Measurements from ENCODE around the gene TCF3. TPM values are rescaled to one million over a fixed set of nuclear protein-coding genes. Genes with fewer than 3 reads are reported as not detected.
"Not testable (repeated sequence)": the region's sequence is repeated elsewhere in the genome, so short reads cannot be mapped to it uniquely, and the experiment has no call there.

The TCF3 gene
- total and polyA plus RNA-seq, 10 of the 15 experiments (the other 5 are each of a cell fraction or from before 2014, with no cell fraction given), result 6.7 to 282 (median 70.7) TPM

- TF ChIP-seq SUZ12 (IDR thresholded peaks at IDR 0.05; ENCODE audit: unreplicated experiment) (no peak), ZBED1 (IDR thresholded peaks at IDR 0.05; ENCODE audit: borderline replicate concordance) (no peak), ZNF217 (IDR thresholded peaks at IDR 0.05) (no peak), EZH2 (IDR thresholded peaks at IDR 0.05; ENCODE audit: borderline replicate concordance, control insufficient read depth, low read depth, low read length) (no peak), USF1 (IDR thresholded peaks at IDR 0.05; ENCODE audit: borderline replicate concordance, extremely low read length, insufficient read depth, low read depth, low read length) (no peak), ZSCAN29 (IDR thresholded peaks at IDR 0.05) (no peak), TAF1 (IDR thresholded peaks at IDR 0.05; ENCODE audit: borderline replicate concordance, low read depth, low read length) (no peak), YY1 (IDR thresholded peaks at IDR 0.05; ENCODE audit: low read depth, low read length) (no peak)
These were observed 38.4 kb upstream of the TCF3 start (continued) for GRCh38 chr19:1690699-1691307.

GRCh38 chr19:1685785-1686184 lies 33.4 kb upstream of the TCF3 start:
- SMC1A ChIA-PET (ENCODE audit: uncharacterized antibody, unreplicated experiment); H4K20me1 ChIP-seq (ENCODE audit: control insufficient read depth, insufficient read depth); intact Hi-C loops (cut with micrococcal nuclease; ENCODE audit: unreplicated experiment); H3K27ac ChIP-seq (ENCODE audit: control insufficient read depth, insufficient read depth); BruUV-seq (replicated peaks); in situ Hi-C loops (cut with MboI); H3K4me3 ChIP-seq; CTCF ChIA-PET; H3K9me3 ChIP-seq (replicated peaks; ENCODE audit: control insufficient read depth, insufficient read depth, low read length); ATAC-seq; H3K79me2 ChIP-seq (ENCODE audit: control insufficient read depth, insufficient read depth, low read length); DNase-seq (ENCODE audit: low read depth, low spot score); H2AFZ ChIP-seq (ENCODE audit: control insufficient read depth, low read depth, low read length); H3K9ac ChIP-seq (ENCODE audit: control insufficient read depth, insufficient read depth, low read length); H3K4me2 ChIP-seq (ENCODE audit: control insufficient read depth, insufficient read depth); RAD21 ChIA-PET (ENCODE audit: unreplicated experiment); POLR2A ChIA-PET; H3K27me3 ChIP-seq (replicated peaks in 1 of 2; ENCODE audit: control insufficient read depth in 2 of 2, insufficient read depth in 2 of 2, low read length in 1 of 2); H3K4me1 ChIP-seq (ENCODE audit: control insufficient read depth, insufficient read depth, low read length); FAIRE-seq; H3K36me3 ChIP-seq (ENCODE audit: control insufficient read depth in 2 of 2, insufficient read depth in 2 of 2, low read length in 1 of 2): not testable (repeated sequence)
- WGBS (ENCODE audit: insufficient coverage, insufficient replicate concordance, low lambda C conversion rate, missing lambda C conversion rate), result 38% methylated on average over 5 of the region's 5 CpGs

Data from GM12878 (cell line).